K562 (cell line): Measurements from ENCODE around the gene CELA1.

ENCODE experiments used
- AFF4 ChIP-seq: sonication (generic); formaldehyde crosslinking; IDR thresholded peaks from 2 replicates; pipeline ENCODE4 v1.8.0; 2023; ENCODE audit warnings: mild to moderate bottlenecking, missing genetic modification reagents
- CEBPB ChIP-seq: fragments of 450-650 bp; IDR thresholded peaks from 2 replicates; pipeline ENCODE4 v1.6.1; 2016; ENCODE audit warnings: missing genetic modification characterization, missing compliant biosample characterization
- CHD2 ChIP-seq: IDR thresholded peaks from 2 replicates; pipeline ENCODE4 v1.6.1; 2011; ENCODE audit warnings: low read depth, low read length
- DPF2 ChIP-seq: fragments of 450-650 bp; IDR thresholded peaks from 2 replicates; pipeline ENCODE4 v1.6.1; 2016
- EP300 ChIP-seq: IDR thresholded peaks from 2 replicates; pipeline ENCODE4 v1.6.1; 2012; ENCODE audit warnings: low read length, improper control_type of control experiment
- KDM2B ChIP-seq: fragments of 250-450 bp; sonication (Bioruptor Pico); IDR thresholded peaks from 2 replicates; pipeline ENCODE4 v1.8.0; 2021; ENCODE audit warnings: mild to moderate bottlenecking, moderate library complexity
- POLR2AphosphoS5 ChIP-seq: IDR thresholded peaks from 2 replicates; pipeline ENCODE4 v1.6.1; 2011; ENCODE audit warnings: mild to moderate bottlenecking, low read depth, low read length, moderate library complexity; ENCODE audit not compliant: control insufficient read depth, insufficient read depth
- TF ChIP-seq, protein P1 (sequence below), 2 experiments: fragments of 450-650 bp; formaldehyde crosslinking in 1 of 2; IDR thresholded peaks; 2 replicates each; pipeline versions ENCODE4 v1.4.0 to v1.6.1; 2014 to 2020; ENCODE audit warnings: mild to moderate bottlenecking in 2 of 2, borderline replicate concordance in 1 of 2, low read depth in 1 of 2
- TF ChIP-seq, protein P2 (sequence below), 3 experiments: IDR thresholded peaks in 2 of 3; conservative IDR thresholded peaks in 1 of 3; 2 replicates each; pipeline ENCODE4 v1.5.1; 2011 to 2012; ENCODE audit warnings: low read length in 3 of 3, mild to moderate bottlenecking in 3 of 3, control low read depth in 2 of 3, improper control_type of control experiment in 1 of 3, inconsistent platforms in 1 of 3, low read depth in 1 of 3, mixed read lengths in 1 of 3, moderate library complexity in 1 of 3; ENCODE audit not compliant: insufficient read depth in 2 of 3
- TF ChIP-seq, protein P3 (sequence below), 2 experiments: fragments of 250-450 bp in 1 of 2; fragments of 450-650 bp in 1 of 2; sonication (Bioruptor Pico) in 1 of 2; IDR thresholded peaks; 2 replicates each; pipeline versions ENCODE4 v1.6.1 to v1.8.0; 2016 to 2021; ENCODE audit warnings: mild to moderate bottlenecking in 2 of 2, moderate library complexity in 2 of 2, missing compliant biosample characterization in 1 of 2, missing genetic modification characterization in 1 of 2

DNA sequence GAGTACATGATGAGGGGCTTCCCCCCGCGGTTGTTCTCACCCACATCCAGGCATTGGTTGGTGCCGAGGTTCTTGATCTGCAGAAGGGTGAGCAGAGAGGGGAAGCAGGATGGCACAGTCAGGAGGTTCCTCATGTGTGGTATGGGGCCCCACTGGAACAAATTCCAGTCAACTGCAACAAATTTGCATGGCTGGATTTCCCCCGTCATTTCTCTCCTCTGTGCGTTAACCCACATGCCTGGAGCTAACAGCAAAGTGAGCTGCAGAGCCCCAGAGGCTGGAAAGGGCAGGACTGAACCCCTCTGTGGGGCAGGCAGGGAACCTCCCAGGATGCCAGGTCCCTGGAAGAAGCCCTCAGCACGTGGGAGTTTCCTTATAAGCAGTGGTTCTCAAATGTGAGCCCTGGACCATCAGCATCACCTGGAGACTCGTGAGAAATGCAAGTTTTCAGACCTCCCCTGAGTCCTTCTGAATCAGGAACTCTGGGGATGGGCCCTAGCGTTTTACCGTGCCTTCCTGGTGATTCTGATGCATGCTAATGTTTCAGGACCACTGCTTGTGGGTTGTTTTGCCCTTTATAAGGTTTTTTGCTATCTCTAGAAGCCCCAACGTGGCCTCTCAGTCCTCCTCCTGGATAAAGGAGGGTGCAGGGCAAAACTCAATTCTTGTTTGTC is 11.0 kb upstream of the CELA1 start:
- TF ChIP-seq CEBPB (no peak), POLR2AphosphoS5 (no peak), DPF2 (no peak), AFF4 (no peak), KDM2B (CRISPR knock-in tag) (no peak), CHD2 (no peak), EP300 (no peak)
- TF ChIP-seq, protein P1, sequence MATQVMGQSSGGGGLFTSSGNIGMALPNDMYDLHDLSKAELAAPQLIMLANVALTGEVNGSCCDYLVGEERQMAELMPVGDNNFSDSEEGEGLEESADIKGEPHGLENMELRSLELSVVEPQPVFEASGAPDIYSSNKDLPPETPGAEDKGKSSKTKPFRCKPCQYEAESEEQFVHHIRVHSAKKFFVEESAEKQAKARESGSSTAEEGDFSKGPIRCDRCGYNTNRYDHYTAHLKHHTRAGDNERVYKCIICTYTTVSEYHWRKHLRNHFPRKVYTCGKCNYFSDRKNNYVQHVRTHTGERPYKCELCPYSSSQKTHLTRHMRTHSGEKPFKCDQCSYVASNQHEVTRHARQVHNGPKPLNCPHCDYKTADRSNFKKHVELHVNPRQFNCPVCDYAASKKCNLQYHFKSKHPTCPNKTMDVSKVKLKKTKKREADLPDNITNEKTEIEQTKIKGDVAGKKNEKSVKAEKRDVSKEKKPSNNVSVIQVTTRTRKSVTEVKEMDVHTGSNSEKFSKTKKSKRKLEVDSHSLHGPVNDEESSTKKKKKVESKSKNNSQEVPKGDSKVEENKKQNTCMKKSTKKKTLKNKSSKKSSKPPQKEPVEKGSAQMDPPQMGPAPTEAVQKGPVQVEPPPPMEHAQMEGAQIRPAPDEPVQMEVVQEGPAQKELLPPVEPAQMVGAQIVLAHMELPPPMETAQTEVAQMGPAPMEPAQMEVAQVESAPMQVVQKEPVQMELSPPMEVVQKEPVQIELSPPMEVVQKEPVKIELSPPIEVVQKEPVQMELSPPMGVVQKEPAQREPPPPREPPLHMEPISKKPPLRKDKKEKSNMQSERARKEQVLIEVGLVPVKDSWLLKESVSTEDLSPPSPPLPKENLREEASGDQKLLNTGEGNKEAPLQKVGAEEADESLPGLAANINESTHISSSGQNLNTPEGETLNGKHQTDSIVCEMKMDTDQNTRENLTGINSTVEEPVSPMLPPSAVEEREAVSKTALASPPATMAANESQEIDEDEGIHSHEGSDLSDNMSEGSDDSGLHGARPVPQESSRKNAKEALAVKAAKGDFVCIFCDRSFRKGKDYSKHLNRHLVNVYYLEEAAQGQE (IDR thresholded peaks at IDR 0.05; ENCODE audit: borderline replicate concordance), result no peak
- TF ChIP-seq, protein P1 (CRISPR knock-in tag; IDR thresholded peaks at IDR 0.05; ENCODE audit: low read depth), result no peak
- TF ChIP-seq, protein P2, sequence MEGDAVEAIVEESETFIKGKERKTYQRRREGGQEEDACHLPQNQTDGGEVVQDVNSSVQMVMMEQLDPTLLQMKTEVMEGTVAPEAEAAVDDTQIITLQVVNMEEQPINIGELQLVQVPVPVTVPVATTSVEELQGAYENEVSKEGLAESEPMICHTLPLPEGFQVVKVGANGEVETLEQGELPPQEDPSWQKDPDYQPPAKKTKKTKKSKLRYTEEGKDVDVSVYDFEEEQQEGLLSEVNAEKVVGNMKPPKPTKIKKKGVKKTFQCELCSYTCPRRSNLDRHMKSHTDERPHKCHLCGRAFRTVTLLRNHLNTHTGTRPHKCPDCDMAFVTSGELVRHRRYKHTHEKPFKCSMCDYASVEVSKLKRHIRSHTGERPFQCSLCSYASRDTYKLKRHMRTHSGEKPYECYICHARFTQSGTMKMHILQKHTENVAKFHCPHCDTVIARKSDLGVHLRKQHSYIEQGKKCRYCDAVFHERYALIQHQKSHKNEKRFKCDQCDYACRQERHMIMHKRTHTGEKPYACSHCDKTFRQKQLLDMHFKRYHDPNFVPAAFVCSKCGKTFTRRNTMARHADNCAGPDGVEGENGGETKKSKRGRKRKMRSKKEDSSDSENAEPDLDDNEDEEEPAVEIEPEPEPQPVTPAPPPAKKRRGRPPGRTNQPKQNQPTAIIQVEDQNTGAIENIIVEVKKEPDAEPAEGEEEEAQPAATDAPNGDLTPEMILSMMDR (IDR thresholded peaks at IDR 0.05 in 2 of 3, conservative IDR thresholded peaks at IDR 0.05 in 1 of 3; ENCODE audit: insufficient read depth in 2 of 3, low read depth in 1 of 3, low read length in 3 of 3), result no peak
- TF ChIP-seq, protein P3, sequence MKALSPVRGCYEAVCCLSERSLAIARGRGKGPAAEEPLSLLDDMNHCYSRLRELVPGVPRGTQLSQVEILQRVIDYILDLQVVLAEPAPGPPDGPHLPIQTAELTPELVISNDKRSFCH (CRISPR knock-in tag; IDR thresholded peaks at IDR 0.05), result no peak
- TF ChIP-seq, protein P3 (tag; IDR thresholded peaks at IDR 0.05), result no peak
